ENCODE measurements around the gene FN3K. TPM values are rescaled to one million over a fixed set of nuclear protein-coding genes. Genes with fewer than 3 reads are reported as not detected.
"Not testable (repeated sequence)": the region's sequence is repeated elsewhere in the genome, so short reads cannot be mapped to it uniquely, and the experiment has no call there.

FN3K gene
- total RNA-seq, 1 donor from 2014 or later: 40.6 TPM

- H3K36me3 Mint-ChIP-seq (ENCODE audit: insufficient read depth): peaks cover 32% of the 10 kb centered on the region
- H3K4me3 Mint-ChIP-seq (ENCODE audit: low read depth): peak overlapping the region; percentile 77
- peaks cover 15% of the 10 kb centered on the region for H3K9me3 Mint-ChIP-seq (ENCODE audit: low read depth)
Observed at GRCh38 chr17:82736511-82737185, 1.2 kb downstream of the FN3K start.

GRCh38 chr17:82737967-82738877 lies 2.8 kb downstream of the FN3K start:
- peaks cover 40% of the 10 kb centered on the region for H3K36me3 Mint-ChIP-seq (ENCODE audit: insufficient read depth)

More at GRCh38 chr17:82736511-82737185, 1.2 kb downstream of the FN3K start:
- Mint-ChIP-seq H3K4me1 (ENCODE audit: low read depth) (peaks cover 6% of the 10 kb centered on the region), H3K27me3 (no peaks in the 10 kb centered on the region), H3K27ac (peak overlapping the region; percentile 79)
- no peak for DNase-seq (ENCODE audit: low spot score, unreplicated experiment)
- no peak for TF ChIP-seq CTCF (IDR thresholded peaks at IDR 0.05; ENCODE audit: unreplicated experiment)

GRCh38 chr17:82740906-82741759 lies 5.7 kb downstream of the FN3K start:
- Mint-ChIP-seq H3K36me3 (ENCODE audit: insufficient read depth) (peaks cover 56% of the 10 kb centered on the region), H3K27ac (no peak overlapping the region), H3K9me3 (ENCODE audit: low read depth) (peaks cover 26% of the 10 kb centered on the region), H3K4me1 (ENCODE audit: low read depth) (peaks cover 2% of the 10 kb centered on the region), H3K4me3 (ENCODE audit: low read depth) (no peak overlapping the region), H3K27me3 (no peaks in the 10 kb centered on the region)
- TF ChIP-seq CTCF (IDR thresholded peaks at IDR 0.05; ENCODE audit: unreplicated experiment): no peak
- DNase-seq (ENCODE audit: low spot score, unreplicated experiment): no peak

More at GRCh38 chr17:82737967-82738877, 2.8 kb downstream of the FN3K start:
- Mint-ChIP-seq H3K27ac (no peak overlapping the region), H3K4me3 (ENCODE audit: low read depth) (no peak overlapping the region), H3K27me3 (no peaks in the 10 kb centered on the region), H3K4me1 (ENCODE audit: low read depth) (peaks cover 6% of the 10 kb centered on the region), H3K9me3 (ENCODE audit: low read depth) (peaks cover 15% of the 10 kb centered on the region)
- no peak for TF ChIP-seq CTCF (IDR thresholded peaks at IDR 0.05; ENCODE audit: unreplicated experiment)
- no peak for DNase-seq (ENCODE audit: low spot score, unreplicated experiment)

- DNase-seq (ENCODE audit: low spot score, unreplicated experiment): no peak
- no peaks in the 10 kb centered on the region for H3K27me3 Mint-ChIP-seq
- no peak overlapping the region for H3K27ac Mint-ChIP-seq
- H3K4me3 Mint-ChIP-seq (ENCODE audit: low read depth): no peak overlapping the region
- no peaks in the 10 kb centered on the region for H3K4me1 Mint-ChIP-seq (ENCODE audit: low read depth)
- peaks cover 29% of the 10 kb centered on the region for H3K9me3 Mint-ChIP-seq (ENCODE audit: low read depth)
- H3K36me3 Mint-ChIP-seq (ENCODE audit: insufficient read depth): peaks cover 59% of the 10 kb centered on the region
- TF ChIP-seq CTCF (IDR thresholded peaks at IDR 0.05; ENCODE audit: unreplicated experiment): no peak
Observed at GRCh38 chr17:82743344-82744219, 8.2 kb downstream of the FN3K start.

- H3K4me1 Mint-ChIP-seq (ENCODE audit: low read depth); H3K27me3 Mint-ChIP-seq; H3K27ac Mint-ChIP-seq; DNase-seq (ENCODE audit: low spot score, unreplicated experiment); H3K4me3 Mint-ChIP-seq (ENCODE audit: low read depth): not testable (repeated sequence)
- H3K36me3 Mint-ChIP-seq (ENCODE audit: insufficient read depth): peaks cover 62% of the 10 kb centered on the region
- peaks cover 29% of the 10 kb centered on the region for H3K9me3 Mint-ChIP-seq (ENCODE audit: low read depth)
Observed at GRCh38 chr17:82744736-82745135, 9.3 kb downstream of the FN3K start.

All from progenitor cell of endocrine pancreas (in vitro differentiated cells).